ENCODE results near the gene ADD1. TPM values are rescaled to one million over a fixed set of nuclear protein-coding genes. Genes with fewer than 3 reads are reported as not detected.

Gene ADD1
- total and polyA plus RNA-seq, 2 of the 13 experiments (the other 11 are each of a cell fraction or from before 2014, with no cell fraction given): 73.9 to 122 TPM

DNA sequence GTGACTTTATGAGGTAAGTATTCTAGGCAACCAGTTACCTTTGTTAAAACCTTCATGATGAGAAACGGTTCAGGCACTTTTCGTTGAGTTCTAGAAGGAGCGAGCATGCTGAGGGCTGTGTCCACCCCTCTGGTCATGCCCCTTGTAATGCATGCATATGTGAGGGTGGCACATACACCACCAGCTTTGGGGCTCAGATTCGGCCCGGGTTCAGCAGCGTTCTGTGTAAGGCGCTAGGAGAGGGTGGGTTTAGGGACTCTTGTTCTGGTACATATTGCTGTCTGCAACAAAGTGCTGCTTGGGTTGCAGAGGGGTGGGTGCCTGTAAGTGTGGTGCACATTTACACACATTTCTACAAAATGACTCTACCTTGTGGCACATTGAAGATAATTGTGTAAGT lies 65.0 kb downstream of the ADD1 start:
- ChIA-PET POLR2A (no interaction called here), CTCF (ENCODE audit: low intra/inter-chr PET ratio, low total read pairs) (no interaction called here)
- peaks cover 25 to 78% of the 10 kb centered on the region in 2 experiments for H3K36me3 ChIP-seq (replicated peaks in 1 of 2; ENCODE audit: control insufficient read depth in 1 of 2, insufficient read depth in 2 of 2, low read length in 2 of 2)
- no TSS peak for BruUV-seq (replicated peaks)
- intact Hi-C loops (cut with micrococcal nuclease; ENCODE audit: unreplicated experiment): no loop called here
- TF ChIP-seq HCFC1 (IDR thresholded peaks at IDR 0.05; ENCODE audit: low read depth, low read length) (no peak), ZNF382 (CRISPR knock-in tag; IDR thresholded peaks at IDR 0.05; ENCODE audit: borderline replicate concordance) (no peak), ZBTB37 (CRISPR knock-in tag; IDR thresholded peaks at IDR 0.05) (no peak)
- H3K4me1 ChIP-seq (ENCODE audit: insufficient read depth, low read length): peaks cover 14% of the 10 kb centered on the region
- no peak overlapping the region for H2AFZ ChIP-seq (ENCODE audit: low read length)
- H3K4me2 ChIP-seq (ENCODE audit: low read depth, low read length): no peak overlapping the region
- no peaks in the 10 kb centered on the region for H3K27me3 ChIP-seq (ENCODE audit: control insufficient read depth in 1 of 2, insufficient read depth in 2 of 2, low read length in 2 of 2)
- ATAC-seq: no peak
- H3K9ac ChIP-seq (ENCODE audit: insufficient read depth, low read depth, low read length): no peak overlapping the region
- H3K79me2 ChIP-seq (ENCODE audit: insufficient read depth, low read length): no peaks in the 10 kb centered on the region
- H4K20me1 ChIP-seq (ENCODE audit: insufficient read depth, low read length): peaks cover 4% of the 10 kb centered on the region; the same call in 1 of the 2 replicates
- no peak overlapping the region for H3K27ac ChIP-seq (ENCODE audit: extremely low read length, insufficient read depth, low read length)
- DNase-seq (ENCODE audit: low spot score): no peak
- 97% methylated on average over 7 of the region's 7 CpGs for WGBS (ENCODE audit: low lambda C conversion rate)
- in situ Hi-C loops (cut with HindIII; ENCODE audit: extremely low pct_ligation_motif_present, low pct_unique_long_range_greater_than_20kb): no loop called here
- no peak overlapping the region for H3K4me3 ChIP-seq (replicated peaks in 1 of 3; ENCODE audit: insufficient read depth in 1 of 3, low read depth in 2 of 3, low read length in 3 of 3)
- H3K9me3 ChIP-seq (ENCODE audit: low read length): no peaks in the 10 kb centered on the region
- FAIRE-seq: no peak

GRCh38 chr4:2909583-2909982 lies 65.9 kb downstream of the ADD1 start:
- FAIRE-seq: no peak

More at GRCh38 chr4:2909583-2909982, 65.9 kb downstream of the ADD1 start:
- TF ChIP-seq STAG1 (CRISPR knock-in tag; IDR thresholded peaks at IDR 0.05): no peak
- TF ChIP-seq ZSCAN9 (CRISPR knock-in tag; IDR thresholded peaks at IDR 0.05; ENCODE audit: borderline replicate concordance): no peak
- TF ChIP-seq KDM4B (CRISPR knock-in tag; IDR thresholded peaks at IDR 0.05): no peak
- no peak for TF ChIP-seq SOX5 (CRISPR knock-in tag; IDR thresholded peaks at IDR 0.05; ENCODE audit: borderline replicate concordance)
- TF ChIP-seq TCF7 (IDR thresholded peaks at IDR 0.05; ENCODE audit: low read depth): no peak
- TF ChIP-seq TEAD3 (CRISPR knock-in tag; optimal IDR thresholded peaks at IDR 0.05; ENCODE audit: borderline replicate concordance): no peak
- Histone ChIP-seq H3K27ac (ENCODE audit: extremely low read length, insufficient read depth, low read length) (no peak overlapping the region), H3K79me2 (ENCODE audit: insufficient read depth, low read length) (no peaks in the 10 kb centered on the region), H3K9me3 (ENCODE audit: low read length) (no peaks in the 10 kb centered on the region), H2AFZ (ENCODE audit: low read length) (no peak overlapping the region), H3K9ac (ENCODE audit: insufficient read depth, low read depth, low read length) (no peak overlapping the region), H3K4me2 (ENCODE audit: low read depth, low read length) (no peak overlapping the region), H3K4me1 (ENCODE audit: insufficient read depth, low read length) (peaks cover 14% of the 10 kb centered on the region), H3K4me3 (replicated peaks in 1 of 3; ENCODE audit: insufficient read depth in 1 of 3, low read depth in 2 of 3, low read length in 3 of 3) (no peak overlapping the region), H4K20me1 (ENCODE audit: insufficient read depth, low read length) (peaks cover 4% of the 10 kb centered on the region; the same call in 1 of the 2 replicates), H3K36me3 (replicated peaks in 1 of 2; ENCODE audit: control insufficient read depth in 1 of 2, insufficient read depth in 2 of 2, low read length in 2 of 2) (peaks cover 29 to 70% of the 10 kb centered on the region in 2 experiments), H3K27me3 (ENCODE audit: control insufficient read depth in 1 of 2, insufficient read depth in 2 of 2, low read length in 2 of 2) (no peaks in the 10 kb centered on the region)
- WGBS (ENCODE audit: low lambda C conversion rate): 96% methylated on average over 8 of the region's 8 CpGs
- DNase-seq (ENCODE audit: low spot score): no peak
- ChIA-PET POLR2A (no interaction called here), CTCF (ENCODE audit: low intra/inter-chr PET ratio, low total read pairs) (interaction anchor here (1.0 kb wide), 1 partner anchor 45 kb away, joined by 3 read pairs; no protein-coding TSS in a partner anchor)
- BruUV-seq (replicated peaks): no TSS peak
- in situ Hi-C loops (cut with HindIII; ENCODE audit: extremely low pct_ligation_motif_present, low pct_unique_long_range_greater_than_20kb) (no loop called here), intact Hi-C loops (cut with micrococcal nuclease; ENCODE audit: unreplicated experiment) (no loop called here)
- no peak for ATAC-seq
